H1 (cell line): Measurements from ENCODE around the gene OSBPL9. TPM values are rescaled to one million over a fixed set of nuclear protein-coding genes. Genes with fewer than 3 reads are reported as not detected.

ENCODE experiments used
- CBX5 ChIP-seq: fragments of 300-800, 300-1000 bp; sonication (generic); IDR thresholded peaks from 2 replicates; pipeline ENCODE4 v1.7.1; 2016; ENCODE audit warnings: antibody characterized with exemption, low read length, low read depth
- CHD1 ChIP-seq: IDR thresholded peaks from 2 replicates; pipeline ENCODE4 v1.6.1; 2012; ENCODE audit warnings: low read depth, low read length, improper control_type of control experiment
- JUN ChIP-seq: IDR thresholded peaks from 2 replicates; pipeline ENCODE4 v1.6.1; 2011; ENCODE audit warnings: low read depth, mild to moderate bottlenecking, improper control_type of control experiment, low read length
- MAFK ChIP-seq: IDR thresholded peaks from 2 replicates; pipeline ENCODE4 v1.6.1; 2012; ENCODE audit warnings: low read depth, mild to moderate bottlenecking, improper control_type of control experiment, low read length
- NRF1 ChIP-seq: IDR thresholded peaks from 2 replicates; pipeline ENCODE4 v1.6.1; 2011; ENCODE audit warnings: mild to moderate bottlenecking, low read depth, low read length, improper control_type of control experiment
- SP4 ChIP-seq: IDR thresholded peaks from 2 replicates; pipeline ENCODE4 v1.6.1; 2012; ENCODE audit warnings: low read length, inconsistent platforms
- TAF7 ChIP-seq: optimal IDR thresholded peaks from 2 replicates; pipeline ENCODE3; 2011; ENCODE audit warnings: low read depth, mild to moderate bottlenecking, inconsistent platforms, low read length, moderate library complexity, borderline replicate concordance
- polyA plus RNA-seq, 7 experiments: library from polyadenylated mRNA; depleted of rRNA in 3 of 7; stranded (reverse) in 5 of 7; unstranded in 2 of 7; fragments of >200 nt in 5 of 7; fragments of 200-250 nt in 2 of 7; gene quantifications; 1 replicate in 5 of 7; 2 replicates in 1 of 7; 4 replicates in 1 of 7; pipeline versions ENCODE4 v1.2.1 to v1.2.3, GENCODE V29; 2011 to 2013; ENCODE audit warnings: missing spikeins in 2 of 7, mixed read lengths in 2 of 7
- total RNA-seq: library from RNA; stranded (reverse); fragmentation: NEBNext Ultra II Directional; extraction: Animal tissue kit (Norgen Biotek cat#: 25700); gene quantifications from 2 replicates; pipeline ENCODE4 v1.2.1, GENCODE V29; 2021

Gene OSBPL9
- total and polyA plus RNA-seq, 2 of the 8 experiments (the other 6 are each of a cell fraction or from before 2014, with no cell fraction given), result 58.2 to 71.6 TPM

- TF ChIP-seq TAF7 (no peak), SP4 (no peak), CBX5 (no peak), CHD1 (no peak), JUN (no peak), MAFK (no peak), NRF1 (no peak)
Observed at GRCh38 chr1:51745304-51745570, 128.3 kb downstream of the OSBPL9 start (continued).
